GM18511 (cell line): ENCODE measurements around the gene FHL3.

ENCODE experiments used
- ATAC-seq: cut with Tn5 transposase; IDR thresholded peaks from one replicate; pipeline ENCODE4 v1.9.1; 2021; ENCODE audit warnings: mild to moderate bottlenecking, moderate library complexity; ENCODE audit not compliant: unreplicated experiment

FHL3 gene

GRCh38 chr1:37947364-37947763 is 58.0 kb downstream of the FHL3 start:
- ATAC-seq = no peak
